IPS-11a (cell line): Measurements from ENCODE around the gene DRC7.
"Not testable (repeated sequence)": the region's sequence is repeated elsewhere in the genome, so short reads cannot be mapped to it uniquely, and the experiment has no call there.

ENCODE experiments used
- H3K4me3 ChIP-seq: one replicate; pipeline ENCODE4 v1.5.1; 2013; ENCODE audit warnings: low read depth, low read length, control low read depth

DRC7 gene

DNA sequence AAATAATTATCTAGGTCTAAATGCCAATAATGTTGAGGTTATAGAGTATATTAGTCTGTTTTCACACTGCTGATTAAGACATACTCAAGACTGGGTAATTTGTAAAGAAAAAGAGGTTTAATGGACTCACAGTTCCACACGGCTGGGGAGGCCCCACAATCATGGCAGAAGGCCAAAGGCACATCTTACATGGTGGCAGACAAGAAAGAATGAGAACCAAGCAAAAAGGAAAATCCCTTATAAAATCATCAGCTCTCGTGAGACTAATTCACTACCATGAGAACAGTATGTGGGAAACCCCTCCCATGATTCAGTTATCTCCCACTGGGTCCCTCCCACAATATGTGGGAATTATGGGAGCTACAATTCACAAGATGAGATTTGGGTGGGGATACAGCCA is 38.1 kb downstream of the DRC7 start:
- H3K4me3 ChIP-seq: no peak overlapping the region

- peak overlapping the region; percentile 55 for H3K4me3 ChIP-seq
Observed at GRCh38 chr16:57734308-57734924, 39.8 kb downstream of the DRC7 start.

GRCh38 chr16:57734925-57735754 is 40.5 kb downstream of the DRC7 start:
- H3K4me3 ChIP-seq: peak overlapping the region; percentile 55

GRCh38 chr16:57735755-57736418 is 41.3 kb downstream of the DRC7 start, which contains the start of gene KATNB1:
TSS of gene KATNB1 (plus strand) at chr16:57735770. CDS start at chr16:57737244, 1,474 bp downstream.
- H3K4me3 ChIP-seq: peak within 1 kb of the TSS; percentile 78

- H3K4me3 ChIP-seq: peak overlapping the region; percentile 78
Observed at GRCh38 chr16:57736419-57737351, 42.1 kb downstream of the DRC7 start.

GRCh38 chr16:57738844-57739243 is 44.2 kb downstream of the DRC7 start:
- no peak overlapping the region for H3K4me3 ChIP-seq

DNA sequence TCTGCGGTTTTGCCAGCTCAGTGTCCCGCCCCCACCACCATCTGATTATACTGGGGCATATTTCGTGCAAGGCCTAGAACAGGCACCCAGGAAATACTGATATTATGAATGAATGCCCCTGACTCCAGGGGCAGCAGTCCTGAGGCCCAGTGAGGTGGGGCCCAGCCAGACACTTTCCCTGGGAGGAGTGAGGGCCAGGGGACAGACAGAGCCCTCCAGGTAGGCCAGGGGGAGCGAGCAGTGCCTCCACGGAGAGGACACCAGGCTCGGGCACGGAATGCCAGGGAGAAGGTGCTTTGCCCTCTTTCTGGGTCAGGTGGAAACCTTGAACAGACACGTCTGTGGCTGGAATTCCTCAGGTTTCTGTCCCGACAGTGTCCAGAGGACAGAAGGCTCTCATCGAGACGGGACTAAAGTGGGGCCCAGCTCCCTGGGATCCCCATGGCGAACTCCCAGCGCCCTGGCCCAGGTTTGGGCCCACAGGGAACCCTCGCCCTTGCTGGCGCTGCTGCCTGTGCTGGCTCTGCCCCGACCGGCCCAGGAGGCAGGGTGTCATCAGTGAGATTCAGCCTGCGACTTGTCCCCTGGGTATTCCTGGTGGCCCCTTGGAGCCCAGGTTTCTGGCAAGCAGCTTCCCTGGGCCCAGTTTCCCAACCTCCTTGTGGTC is 45.3 kb downstream of the DRC7 start:
- no peak overlapping the region for H3K4me3 ChIP-seq

DNA sequence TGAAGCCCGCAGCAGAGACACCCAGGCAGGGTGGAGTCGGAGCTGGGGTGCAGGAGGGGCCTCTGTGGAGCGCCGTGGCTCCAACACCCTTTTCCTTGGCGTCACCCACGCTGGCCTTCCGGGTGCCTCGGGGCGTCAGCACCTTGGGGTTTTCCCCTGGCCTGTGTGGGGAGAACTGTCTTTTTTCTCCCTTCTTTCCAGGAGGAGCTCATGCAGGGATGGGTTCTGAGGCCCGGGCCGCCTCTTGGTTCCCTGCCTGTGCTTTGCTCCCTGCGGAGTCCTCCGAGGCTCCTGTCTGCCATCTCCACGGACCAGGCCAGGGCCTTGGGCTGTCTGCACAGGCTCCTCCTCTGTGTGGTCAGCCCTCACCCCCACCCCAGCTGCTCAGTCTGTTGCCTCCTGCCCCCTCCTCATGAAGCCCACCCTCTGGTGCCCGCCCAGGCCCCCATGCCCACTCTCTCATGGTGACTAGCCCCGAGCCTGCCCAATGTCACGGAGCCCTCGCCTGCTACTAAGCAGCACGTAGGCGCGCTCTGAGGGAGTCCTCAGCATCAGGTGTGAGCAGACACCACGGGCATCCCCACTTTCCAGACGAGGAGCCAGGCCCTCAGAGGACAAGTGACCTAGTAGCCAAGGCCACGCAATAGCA is 45.9 kb downstream of the DRC7 start:
- H3K4me3 ChIP-seq: no peak overlapping the region

GRCh38 chr16:57741660-57742191 is 47.1 kb downstream of the DRC7 start:
- no peak overlapping the region for H3K4me3 ChIP-seq

DNA sequence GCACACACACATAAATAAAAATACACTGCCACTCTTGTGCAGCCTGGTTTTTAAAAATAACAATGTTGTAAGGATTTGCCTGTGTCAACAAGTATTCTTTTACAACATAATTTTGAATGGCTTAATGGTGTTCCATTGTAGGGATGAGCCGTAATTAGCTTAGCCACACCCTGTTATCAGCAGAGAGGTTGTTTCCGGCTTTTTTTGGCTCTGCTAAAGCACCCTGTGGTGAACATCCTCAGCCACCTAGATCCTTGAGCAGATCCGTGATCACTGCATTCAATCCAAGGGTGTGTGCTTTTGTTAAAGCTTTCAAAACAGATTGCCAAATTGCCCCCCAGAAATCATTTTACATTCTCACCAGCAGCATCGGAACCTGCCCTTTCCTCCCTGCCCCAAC is 47.9 kb downstream of the DRC7 start:
- no peak overlapping the region for H3K4me3 ChIP-seq

DNA sequence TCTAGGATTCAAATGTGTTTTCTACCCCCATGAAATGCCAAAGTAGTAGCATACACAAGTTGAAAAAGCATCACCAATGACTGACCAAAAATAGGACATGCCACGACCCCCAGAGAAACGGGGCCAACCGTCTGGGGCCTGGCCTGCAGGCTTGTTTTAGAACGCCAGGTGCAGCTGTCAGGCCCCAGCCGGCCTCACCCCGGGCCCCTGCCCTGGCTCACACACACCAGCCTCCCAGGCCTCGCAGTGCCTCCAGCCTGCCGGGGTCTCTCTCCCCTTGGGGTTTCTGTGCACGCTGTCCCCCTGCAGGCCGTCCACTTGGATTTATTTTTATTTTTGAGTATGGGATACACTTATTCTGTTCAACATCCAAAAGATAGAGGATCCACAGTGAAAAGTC is 48.9 kb downstream of the DRC7 start:
- H3K4me3 ChIP-seq: no peak overlapping the region

- H3K4me3 ChIP-seq: no peak overlapping the region
Observed at GRCh38 chr16:57743886-57744641, 49.5 kb downstream of the DRC7 start.

- no peak overlapping the region for H3K4me3 ChIP-seq
Observed at GRCh38 chr16:57744642-57744903, 50.0 kb downstream of the DRC7 start.

GRCh38 chr16:57745768-57746167 is 51.2 kb downstream of the DRC7 start:
- H3K4me3 ChIP-seq: no peak overlapping the region

GRCh38 chr16:57746316-57746715 is 51.7 kb downstream of the DRC7 start:
- H3K4me3 ChIP-seq: not testable (repeated sequence)

- H3K4me3 ChIP-seq: no peak overlapping the region
Observed at GRCh38 chr16:57747091-57747490, 52.5 kb downstream of the DRC7 start.

DNA sequence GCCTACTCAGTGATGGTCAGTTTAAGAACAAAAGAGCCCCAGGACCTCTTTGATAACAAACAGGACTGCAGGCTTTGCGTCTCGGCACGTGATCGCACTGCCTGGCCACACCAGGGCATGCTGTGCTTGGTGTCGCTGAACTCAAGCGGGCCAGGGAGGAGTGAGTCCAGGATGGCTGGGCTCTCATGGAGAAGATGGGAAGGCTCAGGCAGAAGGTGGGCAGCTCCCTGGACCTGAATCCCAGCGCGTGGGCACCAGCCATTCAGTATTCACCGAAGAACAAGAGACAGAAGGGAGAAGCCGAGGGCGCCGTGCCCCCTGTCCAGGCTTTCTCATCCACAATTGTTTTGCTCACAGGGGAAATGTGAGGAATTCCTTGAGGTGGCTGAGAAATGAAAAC is 52.9 kb downstream of the DRC7 start:
- no peak overlapping the region for H3K4me3 ChIP-seq

- no peak overlapping the region for H3K4me3 ChIP-seq
Observed at GRCh38 chr16:57747996-57748395, 53.4 kb downstream of the DRC7 start.

GRCh38 chr16:57748596-57748995 is 54.0 kb downstream of the DRC7 start:
- H3K4me3 ChIP-seq: no peak overlapping the region
